Measurements from ENCODE around the gene NEDD4L. TPM values are rescaled to one million over a fixed set of nuclear protein-coding genes. Genes with fewer than 3 reads are reported as not detected.

Gene NEDD4L
- total and polyA plus RNA-seq, 10 of the 15 experiments (the other 5 are each of a cell fraction or from before 2014, with no cell fraction given), result 7.4 to 24.0 (median 17.7) TPM

GRCh38 chr18:58058720-58059119, 14.7 kb downstream of the NEDD4L start:
- Histone ChIP-seq H3K9me3 (replicated peaks; ENCODE audit: control insufficient read depth, insufficient read depth, low read length) (no peaks in the 10 kb centered on the region), H3K4me2 (ENCODE audit: control insufficient read depth, insufficient read depth) (no peak overlapping the region), H3K79me2 (ENCODE audit: control insufficient read depth, insufficient read depth, low read length) (no peaks in the 10 kb centered on the region; the same call in 1 of the 2 replicates), H3K4me3 (no peak overlapping the region), H2AFZ (ENCODE audit: control insufficient read depth, low read depth, low read length) (no peak overlapping the region), H4K20me1 (ENCODE audit: control insufficient read depth, insufficient read depth) (no peaks in the 10 kb centered on the region), H3K4me1 (ENCODE audit: control insufficient read depth, insufficient read depth, low read length) (no peaks in the 10 kb centered on the region), H3K9ac (ENCODE audit: control insufficient read depth, insufficient read depth, low read length) (no peak overlapping the region), H3K27ac (ENCODE audit: control insufficient read depth, insufficient read depth) (no peak overlapping the region), H3K36me3 (ENCODE audit: control insufficient read depth in 2 of 2, insufficient read depth in 2 of 2, low read length in 1 of 2) (no peaks in the 10 kb centered on the region), H3K27me3 (replicated peaks in 1 of 2; ENCODE audit: control insufficient read depth in 2 of 2, insufficient read depth in 2 of 2, low read length in 1 of 2) (no peaks in the 10 kb centered on the region)
- ChIA-PET SMC1A (ENCODE audit: uncharacterized antibody, unreplicated experiment) (no interaction called here), RAD21 (ENCODE audit: unreplicated experiment) (no interaction called here), POLR2A (no interaction called here), CTCF (no interaction called here)
- in situ Hi-C loops (cut with MboI), result no loop called here
- FAIRE-seq (no peak), ATAC-seq (no peak), DNase-seq (ENCODE audit: low read depth, low spot score) (no peak)
- BruUV-seq (replicated peaks), result no TSS peak
- 0% methylated on average over 3 of the region's 3 CpGs for WGBS (ENCODE audit: insufficient coverage, insufficient replicate concordance, low lambda C conversion rate, missing lambda C conversion rate)
- intact Hi-C loops (cut with micrococcal nuclease; ENCODE audit: unreplicated experiment), result no loop called here
- TF ChIP-seq NRF1 (conservative IDR thresholded peaks at IDR 0.05; ENCODE audit: low read depth, low read length), result no peak
- TF ChIP-seq NKRF (conservative IDR thresholded peaks at IDR 0.05), result no peak
- TF ChIP-seq SKIL (IDR thresholded peaks at IDR 0.05; ENCODE audit: low read depth, poor library complexity, severe bottlenecking), result no peak
- TF ChIP-seq LARP7 (IDR thresholded peaks at IDR 0.05), result no peak
- no peak for TF ChIP-seq PAX5 (IDR thresholded peaks at IDR 0.05; ENCODE audit: borderline replicate concordance, low read depth, low read length)
- TF ChIP-seq CEBPB (IDR thresholded peaks at IDR 0.05; ENCODE audit: borderline replicate concordance in 1 of 2, low read depth in 2 of 2, low read length in 2 of 2), result no peak
- no peak for TF ChIP-seq BACH1 (IDR thresholded peaks at IDR 0.05; ENCODE audit: borderline replicate concordance)
- no peak for TF ChIP-seq TCF12 (IDR thresholded peaks at IDR 0.05; ENCODE audit: low read depth, low read length)
- no peak for TF ChIP-seq JUNB (IDR thresholded peaks at IDR 0.05)
